Measurements from ENCODE around the gene TMEM184A. TPM values are rescaled to one million over a fixed set of nuclear protein-coding genes. Genes with fewer than 3 reads are reported as not detected.

TMEM184A gene
- total and polyA plus RNA-seq, 2 experiments from 2014 or later = 0.18 to 0.66 TPM

DNA sequence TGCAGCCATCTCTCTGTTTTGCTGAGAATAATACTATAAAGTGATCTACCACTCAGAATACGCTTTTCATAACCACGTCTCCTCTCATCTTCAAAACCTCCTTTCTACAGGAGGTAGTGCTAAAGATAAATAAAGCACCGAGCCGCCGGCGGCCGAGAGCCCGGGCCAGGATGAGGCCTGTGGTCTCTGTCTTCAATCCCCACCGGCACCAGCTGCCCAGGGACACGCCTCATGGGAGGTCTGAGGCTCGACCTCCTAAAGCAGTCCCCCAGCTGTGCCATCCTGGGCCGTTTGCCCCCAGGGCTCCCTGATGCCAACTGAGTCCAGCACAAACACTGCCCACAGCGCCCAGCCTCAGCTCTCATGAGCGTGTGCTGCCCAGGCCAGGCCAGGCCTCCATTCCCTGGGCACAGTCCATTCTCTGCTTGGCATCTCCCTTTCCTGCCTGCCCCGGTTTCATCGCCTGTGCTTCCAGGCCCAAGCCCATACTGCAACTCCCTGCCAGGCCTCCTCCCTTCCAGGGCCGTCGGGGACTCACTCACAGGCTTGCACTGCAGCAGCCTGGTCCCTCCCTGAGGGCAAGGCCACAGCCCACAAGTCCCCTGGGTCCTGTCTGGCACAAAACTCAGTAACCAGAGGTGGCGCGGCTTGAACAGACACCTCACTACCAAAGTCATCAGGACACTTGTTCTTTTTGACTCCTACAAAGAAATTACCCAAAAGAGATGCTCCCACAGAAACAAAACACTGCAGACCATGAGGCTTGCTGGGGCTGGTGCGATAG is 54.3 kb downstream of the TMEM184A start (continued):
- TF ChIP-seq, protein P1, sequence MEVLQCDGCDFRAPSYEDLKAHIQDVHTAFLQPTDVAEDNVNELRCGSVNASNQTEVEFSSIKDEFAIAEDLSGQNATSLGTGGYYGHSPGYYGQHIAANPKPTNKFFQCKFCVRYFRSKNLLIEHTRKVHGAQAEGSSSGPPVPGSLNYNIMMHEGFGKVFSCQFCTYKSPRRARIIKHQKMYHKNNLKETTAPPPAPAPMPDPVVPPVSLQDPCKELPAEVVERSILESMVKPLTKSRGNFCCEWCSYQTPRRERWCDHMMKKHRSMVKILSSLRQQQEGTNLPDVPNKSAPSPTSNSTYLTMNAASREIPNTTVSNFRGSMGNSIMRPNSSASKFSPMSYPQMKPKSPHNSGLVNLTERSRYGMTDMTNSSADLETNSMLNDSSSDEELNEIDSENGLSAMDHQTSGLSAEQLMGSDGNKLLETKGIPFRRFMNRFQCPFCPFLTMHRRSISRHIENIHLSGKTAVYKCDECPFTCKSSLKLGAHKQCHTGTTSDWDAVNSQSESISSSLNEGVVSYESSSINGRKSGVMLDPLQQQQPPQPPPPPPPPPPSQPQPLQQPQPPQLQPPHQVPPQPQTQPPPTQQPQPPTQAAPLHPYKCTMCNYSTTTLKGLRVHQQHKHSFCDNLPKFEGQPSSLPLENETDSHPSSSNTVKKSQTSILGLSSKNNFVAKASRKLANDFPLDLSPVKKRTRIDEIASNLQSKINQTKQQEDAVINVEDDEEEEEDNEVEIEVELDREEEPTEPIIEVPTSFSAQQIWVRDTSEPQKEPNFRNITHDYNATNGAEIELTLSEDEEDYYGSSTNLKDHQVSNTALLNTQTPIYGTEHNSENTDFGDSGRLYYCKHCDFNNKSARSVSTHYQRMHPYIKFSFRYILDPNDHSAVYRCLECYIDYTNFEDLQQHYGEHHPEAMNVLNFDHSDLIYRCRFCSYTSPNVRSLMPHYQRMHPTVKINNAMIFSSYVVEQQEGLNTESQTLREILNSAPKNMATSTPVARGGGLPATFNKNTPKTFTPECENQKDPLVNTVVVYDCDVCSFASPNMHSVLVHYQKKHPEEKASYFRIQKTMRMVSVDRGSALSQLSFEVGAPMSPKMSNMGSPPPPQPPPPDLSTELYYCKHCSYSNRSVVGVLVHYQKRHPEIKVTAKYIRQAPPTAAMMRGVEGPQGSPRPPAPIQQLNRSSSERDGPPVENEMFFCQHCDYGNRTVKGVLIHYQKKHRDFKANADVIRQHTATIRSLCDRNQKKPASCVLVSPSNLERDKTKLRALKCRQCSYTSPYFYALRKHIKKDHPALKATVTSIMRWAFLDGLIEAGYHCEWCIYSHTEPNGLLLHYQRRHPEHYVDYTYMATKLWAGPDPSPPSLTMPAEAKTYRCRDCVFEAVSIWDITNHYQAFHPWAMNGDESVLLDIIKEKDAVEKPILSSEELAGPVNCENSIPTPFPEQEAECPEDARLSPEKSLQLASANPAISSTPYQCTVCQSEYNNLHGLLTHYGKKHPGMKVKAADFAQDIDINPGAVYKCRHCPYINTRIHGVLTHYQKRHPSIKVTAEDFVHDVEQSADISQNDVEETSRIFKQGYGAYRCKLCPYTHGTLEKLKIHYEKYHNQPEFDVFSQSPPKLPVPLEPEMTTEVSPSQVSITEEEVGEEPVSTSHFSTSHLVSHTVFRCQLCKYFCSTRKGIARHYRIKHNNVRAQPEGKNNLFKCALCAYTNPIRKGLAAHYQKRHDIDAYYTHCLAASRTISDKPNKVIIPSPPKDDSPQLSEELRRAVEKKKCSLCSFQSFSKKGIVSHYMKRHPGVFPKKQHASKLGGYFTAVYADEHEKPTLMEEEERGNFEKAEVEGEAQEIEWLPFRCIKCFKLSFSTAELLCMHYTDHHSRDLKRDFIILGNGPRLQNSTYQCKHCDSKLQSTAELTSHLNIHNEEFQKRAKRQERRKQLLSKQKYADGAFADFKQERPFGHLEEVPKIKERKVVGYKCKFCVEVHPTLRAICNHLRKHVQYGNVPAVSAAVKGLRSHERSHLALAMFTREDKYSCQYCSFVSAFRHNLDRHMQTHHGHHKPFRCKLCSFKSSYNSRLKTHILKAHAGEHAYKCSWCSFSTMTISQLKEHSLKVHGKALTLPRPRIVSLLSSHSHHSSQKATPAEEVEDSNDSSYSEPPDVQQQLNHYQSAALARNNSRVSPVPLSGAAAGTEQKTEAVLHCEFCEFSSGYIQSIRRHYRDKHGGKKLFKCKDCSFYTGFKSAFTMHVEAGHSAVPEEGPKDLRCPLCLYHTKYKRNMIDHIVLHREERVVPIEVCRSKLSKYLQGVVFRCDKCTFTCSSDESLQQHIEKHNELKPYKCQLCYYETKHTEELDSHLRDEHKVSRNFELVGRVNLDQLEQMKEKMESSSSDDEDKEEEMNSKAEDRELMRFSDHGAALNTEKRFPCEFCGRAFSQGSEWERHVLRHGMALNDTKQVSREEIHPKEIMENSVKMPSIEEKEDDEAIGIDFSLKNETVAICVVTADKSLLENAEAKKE (CRISPR knock-in tag; IDR thresholded peaks at IDR 0.05) = no peak
- no peak for TF ChIP-seq POLR2AphosphoS5 (IDR thresholded peaks at IDR 0.05; ENCODE audit: low read depth)
- TF ChIP-seq NANOG (IDR thresholded peaks at IDR 0.05; ENCODE audit: borderline replicate concordance) = no peak
- no peak for TF ChIP-seq EZH2 (IDR thresholded peaks at IDR 0.05; ENCODE audit: low read depth, unreplicated experiment)

- peaks cover 8% of the 10 kb centered on the region; the same call in 1 of the 2 replicates for H3K36me3 ChIP-seq (ENCODE audit: insufficient read depth)
- peaks cover 7% of the 10 kb centered on the region for H3K27me3 Mint-ChIP-seq (ENCODE audit: insufficient read depth, low read depth, poor library complexity)
- TF ChIP-seq CREB1 (CRISPR knock-in tag; IDR thresholded peaks at IDR 0.05; ENCODE audit: low read depth) (no peak), JUNB (IDR thresholded peaks at IDR 0.05; ENCODE audit: unreplicated experiment) (no peak)
- TF ChIP-seq, protein P2, sequence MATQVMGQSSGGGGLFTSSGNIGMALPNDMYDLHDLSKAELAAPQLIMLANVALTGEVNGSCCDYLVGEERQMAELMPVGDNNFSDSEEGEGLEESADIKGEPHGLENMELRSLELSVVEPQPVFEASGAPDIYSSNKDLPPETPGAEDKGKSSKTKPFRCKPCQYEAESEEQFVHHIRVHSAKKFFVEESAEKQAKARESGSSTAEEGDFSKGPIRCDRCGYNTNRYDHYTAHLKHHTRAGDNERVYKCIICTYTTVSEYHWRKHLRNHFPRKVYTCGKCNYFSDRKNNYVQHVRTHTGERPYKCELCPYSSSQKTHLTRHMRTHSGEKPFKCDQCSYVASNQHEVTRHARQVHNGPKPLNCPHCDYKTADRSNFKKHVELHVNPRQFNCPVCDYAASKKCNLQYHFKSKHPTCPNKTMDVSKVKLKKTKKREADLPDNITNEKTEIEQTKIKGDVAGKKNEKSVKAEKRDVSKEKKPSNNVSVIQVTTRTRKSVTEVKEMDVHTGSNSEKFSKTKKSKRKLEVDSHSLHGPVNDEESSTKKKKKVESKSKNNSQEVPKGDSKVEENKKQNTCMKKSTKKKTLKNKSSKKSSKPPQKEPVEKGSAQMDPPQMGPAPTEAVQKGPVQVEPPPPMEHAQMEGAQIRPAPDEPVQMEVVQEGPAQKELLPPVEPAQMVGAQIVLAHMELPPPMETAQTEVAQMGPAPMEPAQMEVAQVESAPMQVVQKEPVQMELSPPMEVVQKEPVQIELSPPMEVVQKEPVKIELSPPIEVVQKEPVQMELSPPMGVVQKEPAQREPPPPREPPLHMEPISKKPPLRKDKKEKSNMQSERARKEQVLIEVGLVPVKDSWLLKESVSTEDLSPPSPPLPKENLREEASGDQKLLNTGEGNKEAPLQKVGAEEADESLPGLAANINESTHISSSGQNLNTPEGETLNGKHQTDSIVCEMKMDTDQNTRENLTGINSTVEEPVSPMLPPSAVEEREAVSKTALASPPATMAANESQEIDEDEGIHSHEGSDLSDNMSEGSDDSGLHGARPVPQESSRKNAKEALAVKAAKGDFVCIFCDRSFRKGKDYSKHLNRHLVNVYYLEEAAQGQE (IDR thresholded peaks at IDR 0.05; ENCODE audit: unreplicated experiment) = no peak
These were observed 55.8 kb downstream of the TMEM184A start for GRCh38 chr7:1500064-1500807.

More at GRCh38 chr7:1500064-1500807, 55.8 kb downstream of the TMEM184A start:
- H3F3A ChIP-seq (replicated peaks; ENCODE audit: low read depth) = peaks cover 2% of the 10 kb centered on the region; the same call in 1 of the 2 replicates
- DNase-seq (ENCODE audit: low spot score) (no peak), ATAC-seq (no peak)
- no peak overlapping the region for H3K4me3 Mint-ChIP-seq
- H3K27me3 ChIP-seq (ENCODE audit: insufficient read depth) = no peaks in the 10 kb centered on the region
- peaks cover 4% of the 10 kb centered on the region; the same call in 1 of the 2 replicates for H4K20me1 ChIP-seq (replicated peaks; ENCODE audit: insufficient read depth)
- no peaks in the 10 kb centered on the region; the same call in 1 of the 2 replicates for H3K4me1 ChIP-seq (ENCODE audit: insufficient read depth)
- H3K79me2 ChIP-seq (replicated peaks; ENCODE audit: insufficient read depth) = peaks cover 35% of the 10 kb centered on the region
- H3K4me2 ChIP-seq = no peak overlapping the region
- H3K4me1 Mint-ChIP-seq = peaks cover 9% of the 10 kb centered on the region
- no peak overlapping the region for H2AFZ ChIP-seq
- no peaks in the 10 kb centered on the region for H3K9me3 Mint-ChIP-seq
- no peaks in the 10 kb centered on the region for H3K9me2 ChIP-seq (ENCODE audit: insufficient read depth)
- no peak overlapping the region for H3K27ac ChIP-seq (ENCODE audit: low read depth)
- no peak overlapping the region for H3K27ac Mint-ChIP-seq
- peaks cover 48% of the 10 kb centered on the region for H3K36me3 Mint-ChIP-seq (ENCODE audit: low read depth)
- no peak overlapping the region for H3K4me3 ChIP-seq
